BLaER1 (cell line): ENCODE data around the gene LIPF.
A peak's percentile ranks its signal among the peaks of the same experiment; 100 is the strongest.

Source experiments
- H3K27ac ChIP-seq: shearing (Covaris generic); formaldehyde crosslinking; 2 replicates; pipeline ENCODE4 v1.8.1; 2022
- H3K27me3 ChIP-seq: shearing (Covaris generic); formaldehyde crosslinking; 2 replicates; pipeline ENCODE4 v1.8.1; 2022
- H3K36me3 ChIP-seq: shearing (Covaris generic); formaldehyde crosslinking; 2 replicates; pipeline ENCODE4 v1.8.1; 2022
- H3K4me1 ChIP-seq: shearing (Covaris generic); formaldehyde crosslinking; 2 replicates; pipeline ENCODE4 v1.8.1; 2022
- H3K4me2 ChIP-seq: shearing (Covaris generic); formaldehyde crosslinking; 2 replicates; pipeline ENCODE4 v1.8.1; 2022
- H3K4me3 ChIP-seq: shearing (Covaris generic); formaldehyde crosslinking; 2 replicates; pipeline ENCODE4 v1.8.1; 2022
- H3K9ac ChIP-seq: shearing (Covaris generic); formaldehyde crosslinking; 2 replicates; pipeline ENCODE4 v1.8.1; 2022
- H3K9me3 ChIP-seq: shearing (Covaris generic); formaldehyde crosslinking; 2 replicates; pipeline ENCODE4 v1.8.1; 2022
- H4K20me1 ChIP-seq: shearing (Covaris generic); formaldehyde crosslinking; 2 replicates; pipeline ENCODE4 v1.8.1; 2022
- Cebpa-rat ChIP-seq: shearing (Covaris generic); IDR thresholded peaks from 2 replicates; pipeline ENCODE4 v1.8.1; 2022

The LIPF gene, protein sequence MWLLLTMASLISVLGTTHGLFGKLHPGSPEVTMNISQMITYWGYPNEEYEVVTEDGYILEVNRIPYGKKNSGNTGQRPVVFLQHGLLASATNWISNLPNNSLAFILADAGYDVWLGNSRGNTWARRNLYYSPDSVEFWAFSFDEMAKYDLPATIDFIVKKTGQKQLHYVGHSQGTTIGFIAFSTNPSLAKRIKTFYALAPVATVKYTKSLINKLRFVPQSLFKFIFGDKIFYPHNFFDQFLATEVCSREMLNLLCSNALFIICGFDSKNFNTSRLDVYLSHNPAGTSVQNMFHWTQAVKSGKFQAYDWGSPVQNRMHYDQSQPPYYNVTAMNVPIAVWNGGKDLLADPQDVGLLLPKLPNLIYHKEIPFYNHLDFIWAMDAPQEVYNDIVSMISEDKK

DNA sequence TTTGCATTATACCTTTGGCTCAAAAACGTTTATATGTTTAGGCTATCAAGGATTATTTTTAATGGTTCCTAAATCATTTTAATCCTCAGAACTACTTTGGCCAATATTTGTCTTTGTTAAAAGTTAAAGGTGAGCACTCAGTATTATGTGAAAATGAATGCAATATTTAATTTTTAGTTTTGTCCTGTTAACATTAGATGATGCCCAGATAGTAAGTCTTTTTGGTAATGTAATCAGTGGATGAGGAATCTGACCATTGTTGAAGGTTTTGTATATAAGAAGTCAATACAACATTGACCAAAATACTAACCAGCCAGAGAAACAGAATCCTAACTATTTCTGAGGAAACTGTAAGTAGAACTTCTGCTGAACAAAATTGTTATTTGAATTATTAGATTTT lies at the start of gene LIPF:
TSS of gene LIPF (plus strand) at position 301 of the 400 bp plus-strand sequence. CDS start 2,856 bp downstream, outside the sequence.
- no peaks in the 10 kb centered on the region for H3K27me3 ChIP-seq
- TF ChIP-seq Cebpa-rat, result no peak
- H3K36me3 ChIP-seq, result no peaks in the 10 kb centered on the region
- H3K9ac ChIP-seq, result no peak within 1 kb of the TSS
- no peak within 1 kb of the TSS for H3K27ac ChIP-seq
- no peaks in the 10 kb centered on the region for H4K20me1 ChIP-seq
- 0 out of 2 replicates have a peak, but pooled peaks cover 4% of the 10 kb centered on the region for H3K9me3 ChIP-seq
- peaks cover 30% of the 10 kb centered on the region for H3K4me1 ChIP-seq
- no peak within 1 kb of the TSS for H3K4me2 ChIP-seq
- H3K4me3 ChIP-seq, result no peak within 1 kb of the TSS

DNA sequence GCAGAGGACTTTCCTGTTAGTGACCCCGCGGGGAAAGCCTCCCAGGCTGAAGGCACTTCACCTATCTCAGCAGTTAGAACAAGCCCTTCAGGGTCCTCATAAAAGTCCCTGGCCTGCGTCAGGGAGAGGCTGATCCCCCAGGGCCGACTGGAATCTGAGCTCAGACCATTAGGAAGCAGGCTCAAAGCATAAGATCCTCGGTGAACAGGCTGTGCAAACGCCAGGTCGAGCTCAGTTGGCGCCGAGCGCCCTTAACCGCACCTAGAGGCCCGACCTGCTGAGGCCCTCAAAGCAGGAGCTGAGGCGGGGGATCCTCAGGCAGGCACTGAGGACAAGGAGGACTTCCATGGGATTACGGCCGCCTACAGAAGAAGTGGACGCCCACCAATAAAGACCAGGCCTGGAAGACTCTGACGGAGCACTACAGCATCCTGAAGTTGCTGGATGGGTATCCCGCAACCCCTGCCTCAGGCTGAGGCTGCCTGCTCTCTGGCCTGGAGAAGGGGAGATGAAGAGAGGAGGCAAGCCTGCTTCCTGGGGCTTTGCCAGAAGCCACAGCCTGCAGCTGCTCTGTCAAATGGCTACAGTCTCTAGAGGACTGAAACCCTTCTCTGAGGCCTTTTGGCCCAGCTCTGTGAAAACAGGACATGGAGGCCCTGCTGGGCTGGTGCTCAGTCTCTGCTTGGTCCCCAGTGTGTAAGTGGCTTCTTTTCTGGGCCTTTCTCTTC lies 47.8 kb upstream of the LIPF start:
- no peak for TF ChIP-seq Cebpa-rat

DNA sequence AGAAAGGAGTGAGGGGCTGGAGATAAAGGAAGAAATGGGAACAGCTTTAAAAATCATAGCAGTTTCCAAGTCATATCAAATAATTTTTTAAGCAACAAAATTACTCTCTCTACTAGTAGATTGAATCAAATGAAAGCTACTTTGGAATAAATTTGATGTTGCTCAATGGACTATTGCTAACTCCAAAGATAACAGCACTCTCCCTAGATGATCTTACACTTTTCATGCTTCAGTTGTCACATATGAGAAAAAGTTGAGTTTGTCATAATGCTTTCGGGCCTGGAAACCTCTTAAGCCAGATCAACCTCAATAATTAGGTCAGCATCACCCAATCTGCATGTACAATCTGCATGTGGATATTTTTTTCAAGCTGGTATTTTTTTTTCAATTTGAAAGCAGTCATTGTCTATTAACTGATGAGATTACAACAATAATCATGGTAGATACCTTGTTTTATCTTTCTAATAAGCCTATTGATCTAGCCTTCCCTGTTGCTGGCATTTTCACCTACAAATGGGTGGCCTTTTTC lies 46.4 kb upstream of the LIPF start:
- Histone ChIP-seq H4K20me1 (no peaks in the 10 kb centered on the region), H3K9me3 (peaks cover 3% of the 10 kb centered on the region; the same call in 1 of the 2 replicates), H3K9ac (no peak overlapping the region), H3K4me1 (peaks cover 30% of the 10 kb centered on the region), H3K27ac (no peak overlapping the region), H3K4me2 (peak overlapping the region; percentile 70), H3K36me3 (no peaks in the 10 kb centered on the region), H3K27me3 (no peaks in the 10 kb centered on the region), H3K4me3 (no peak overlapping the region)
- TF ChIP-seq Cebpa-rat, result no peak

More for the DNA sequence above, 47.8 kb upstream of the LIPF start:
- Histone ChIP-seq H3K27ac (peak overlapping the region; percentile 72), H4K20me1 (no peaks in the 10 kb centered on the region), H3K27me3 (no peaks in the 10 kb centered on the region), H3K4me1 (peaks cover 30% of the 10 kb centered on the region), H3K9me3 (peaks cover 3% of the 10 kb centered on the region; the same call in 1 of the 2 replicates), H3K9ac (peak overlapping the region; percentile 46; the same call in 1 of the 2 replicates), H3K4me2 (peak overlapping the region; percentile 70), H3K36me3 (no peaks in the 10 kb centered on the region), H3K4me3 (0 out of 2 replicates have a peak overlapping the region, but pooled peaks have one; percentile 3)

DNA sequence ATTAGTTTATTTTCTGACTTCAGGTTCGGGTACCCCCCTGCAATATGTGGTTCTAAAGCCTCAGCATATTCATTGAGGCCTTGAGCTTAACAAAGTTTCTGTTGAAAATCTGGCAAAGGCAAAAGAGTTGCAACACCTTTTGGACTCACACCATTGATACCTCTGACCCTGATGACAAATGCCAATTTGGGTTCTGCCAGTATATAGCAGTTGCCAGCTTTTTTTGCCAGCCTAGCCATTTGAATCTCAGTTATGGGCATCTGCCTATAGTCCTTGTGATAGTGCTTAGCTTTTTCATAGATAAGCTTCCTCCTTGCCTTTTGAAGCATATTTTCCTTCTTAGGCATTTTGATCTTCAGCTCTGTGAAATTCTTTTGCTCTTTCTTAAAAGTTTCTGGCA lies 45.7 kb upstream of the LIPF start:
- Histone ChIP-seq H3K36me3 (no peaks in the 10 kb centered on the region), H3K27me3 (no peaks in the 10 kb centered on the region), H3K9ac (no peak overlapping the region), H3K4me2 (peak overlapping the region; percentile 70; the same call in 1 of the 2 replicates), H3K9me3 (peaks cover 3% of the 10 kb centered on the region; the same call in 1 of the 2 replicates), H3K4me1 (peaks cover 30% of the 10 kb centered on the region), H3K27ac (no peak overlapping the region), H4K20me1 (no peaks in the 10 kb centered on the region), H3K4me3 (no peak overlapping the region)
- TF ChIP-seq Cebpa-rat, result no peak

DNA sequence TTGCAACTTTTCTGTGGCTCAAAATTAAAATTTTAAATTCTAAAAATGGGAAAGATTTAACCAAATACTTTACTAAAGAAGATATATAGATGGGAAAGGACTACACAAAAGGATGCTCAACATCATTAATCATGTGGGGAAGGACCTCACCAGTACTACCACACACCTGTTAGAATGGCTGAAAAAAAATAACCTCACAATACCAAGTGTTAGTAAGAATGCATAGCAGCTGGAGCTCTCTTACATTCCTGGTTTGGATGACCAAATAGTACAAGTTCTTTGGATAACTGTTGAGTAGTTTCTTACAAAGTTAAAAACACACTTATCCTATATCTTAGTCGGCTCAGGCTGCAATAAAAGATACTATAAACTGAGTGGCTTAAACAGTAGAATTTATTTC lies 43.8 kb upstream of the LIPF start:
- Histone ChIP-seq H3K27ac (no peak overlapping the region), H4K20me1 (no peaks in the 10 kb centered on the region), H3K4me1 (peaks cover 30% of the 10 kb centered on the region)

DNA sequence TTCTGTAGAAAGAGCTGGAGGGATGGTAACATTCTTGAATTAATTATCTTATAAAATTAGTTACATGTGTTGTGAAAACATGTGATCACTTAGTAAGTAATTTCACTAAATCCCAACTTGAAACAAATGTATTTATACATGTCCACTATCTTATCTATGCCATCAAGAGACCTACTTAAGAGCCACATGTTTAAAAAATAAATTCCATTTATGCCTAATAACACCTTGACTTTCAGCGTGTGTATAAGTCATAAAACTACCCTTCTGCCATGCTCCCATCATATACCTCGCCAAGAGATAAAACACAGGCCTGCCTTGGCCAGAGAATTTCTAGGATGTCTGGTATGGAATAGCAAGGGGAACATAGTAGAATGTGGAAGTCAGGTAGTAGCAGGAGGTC lies 40.4 kb upstream of the LIPF start:
- H3K27me3 ChIP-seq, result no peaks in the 10 kb centered on the region
- no peak overlapping the region for H3K9ac ChIP-seq
- no peak overlapping the region for H3K27ac ChIP-seq
- no peak overlapping the region for H3K4me2 ChIP-seq
- H3K36me3 ChIP-seq, result no peaks in the 10 kb centered on the region
- H3K4me1 ChIP-seq, result no peaks in the 10 kb centered on the region
- no peaks in the 10 kb centered on the region for H4K20me1 ChIP-seq
- no peak overlapping the region for H3K4me3 ChIP-seq
- H3K9me3 ChIP-seq, result no peaks in the 10 kb centered on the region
- TF ChIP-seq Cebpa-rat, result no peak

More for the DNA sequence above, 43.8 kb upstream of the LIPF start:
- H3K9me3 ChIP-seq, result no peaks in the 10 kb centered on the region
- no peaks in the 10 kb centered on the region for H3K27me3 ChIP-seq
- H3K4me2 ChIP-seq, result no peak overlapping the region
- no peak for TF ChIP-seq Cebpa-rat
- H3K9ac ChIP-seq, result no peak overlapping the region
- H3K36me3 ChIP-seq, result no peaks in the 10 kb centered on the region
- H3K4me3 ChIP-seq, result no peak overlapping the region

DNA sequence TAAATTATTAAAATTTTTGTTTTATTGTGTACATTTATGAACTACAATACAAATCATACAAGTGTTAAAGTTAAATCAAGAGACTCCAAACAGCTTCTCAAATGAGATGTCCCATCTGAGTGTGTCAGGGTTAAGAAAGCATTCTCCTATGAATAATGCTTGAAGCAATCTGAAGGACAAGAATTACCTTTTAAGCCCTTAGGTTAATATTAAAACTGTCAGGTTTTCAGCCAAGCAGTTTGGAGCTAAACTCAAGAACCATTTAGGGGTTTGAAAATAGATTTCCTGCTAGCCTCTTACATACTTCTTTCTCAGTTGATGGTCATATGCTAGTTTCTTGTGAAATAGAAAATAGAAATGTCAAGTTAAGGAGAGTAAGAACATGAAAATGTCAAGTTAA lies 39.4 kb upstream of the LIPF start:
- no peak overlapping the region for H3K4me2 ChIP-seq

DNA sequence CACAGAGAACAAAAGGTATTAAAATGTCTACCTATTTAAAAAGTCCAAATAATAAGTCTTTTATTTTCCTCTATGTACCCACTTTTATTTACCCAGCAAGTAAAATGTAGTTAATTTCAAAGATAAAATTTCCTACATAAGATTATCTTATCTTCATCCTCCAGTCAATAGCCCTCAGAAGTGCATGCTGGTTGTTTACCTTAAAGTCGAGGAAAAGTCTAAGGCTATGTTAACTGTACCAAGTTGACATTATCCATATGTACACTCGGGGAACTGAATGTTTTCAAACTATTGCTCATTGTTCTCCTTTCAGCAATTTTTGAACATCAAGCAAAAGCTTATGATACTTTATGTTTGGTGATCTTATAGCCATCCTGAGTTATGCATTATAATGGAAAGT lies 24.1 kb upstream of the LIPF start:
- H3K9ac ChIP-seq, result no peak overlapping the region
- H3K4me3 ChIP-seq, result no peak overlapping the region
- no peaks in the 10 kb centered on the region for H4K20me1 ChIP-seq
- H3K27me3 ChIP-seq, result no peaks in the 10 kb centered on the region
- no peak for TF ChIP-seq Cebpa-rat
- H3K9me3 ChIP-seq, result peaks cover 21% of the 10 kb centered on the region
- H3K4me2 ChIP-seq, result no peak overlapping the region
- no peaks in the 10 kb centered on the region for H3K4me1 ChIP-seq
- no peak overlapping the region for H3K27ac ChIP-seq
- H3K36me3 ChIP-seq, result no peaks in the 10 kb centered on the region

More for the DNA sequence above, 39.4 kb upstream of the LIPF start:
- H4K20me1 ChIP-seq, result no peaks in the 10 kb centered on the region
- TF ChIP-seq Cebpa-rat, result no peak
- no peak overlapping the region for H3K27ac ChIP-seq
- H3K4me3 ChIP-seq, result no peak overlapping the region
- no peaks in the 10 kb centered on the region for H3K4me1 ChIP-seq
- no peaks in the 10 kb centered on the region for H3K27me3 ChIP-seq
- H3K9ac ChIP-seq, result no peak overlapping the region
- no peaks in the 10 kb centered on the region for H3K36me3 ChIP-seq
- H3K9me3 ChIP-seq, result no peaks in the 10 kb centered on the region

DNA sequence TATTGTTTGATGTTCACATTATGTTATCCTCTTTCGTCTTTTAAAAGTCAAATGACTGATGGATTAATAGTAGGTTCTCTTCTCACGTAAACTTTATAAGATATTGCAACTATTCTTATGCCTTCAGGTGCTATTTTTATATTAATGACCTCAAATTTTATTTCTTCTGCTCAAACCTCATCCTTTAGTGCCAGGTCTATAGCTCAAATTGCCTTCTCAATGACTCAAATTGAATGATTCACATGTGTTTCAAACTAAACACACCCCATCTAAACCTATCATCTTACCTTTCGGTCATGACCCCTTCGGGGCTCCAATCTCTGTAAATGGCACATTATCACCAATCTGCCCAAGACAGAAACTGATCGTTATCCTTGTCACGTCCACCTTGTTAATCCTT lies 22.0 kb upstream of the LIPF start:
- H3K4me3 ChIP-seq, result no peak overlapping the region
- H3K27me3 ChIP-seq, result no peaks in the 10 kb centered on the region
- no peak overlapping the region for H3K9ac ChIP-seq
- no peaks in the 10 kb centered on the region for H4K20me1 ChIP-seq
- H3K27ac ChIP-seq, result no peak overlapping the region
- H3K9me3 ChIP-seq, result peaks cover 20% of the 10 kb centered on the region
- TF ChIP-seq Cebpa-rat, result no peak
- H3K4me1 ChIP-seq, result no peaks in the 10 kb centered on the region
- H3K36me3 ChIP-seq, result no peaks in the 10 kb centered on the region
- no peak overlapping the region for H3K4me2 ChIP-seq

DNA sequence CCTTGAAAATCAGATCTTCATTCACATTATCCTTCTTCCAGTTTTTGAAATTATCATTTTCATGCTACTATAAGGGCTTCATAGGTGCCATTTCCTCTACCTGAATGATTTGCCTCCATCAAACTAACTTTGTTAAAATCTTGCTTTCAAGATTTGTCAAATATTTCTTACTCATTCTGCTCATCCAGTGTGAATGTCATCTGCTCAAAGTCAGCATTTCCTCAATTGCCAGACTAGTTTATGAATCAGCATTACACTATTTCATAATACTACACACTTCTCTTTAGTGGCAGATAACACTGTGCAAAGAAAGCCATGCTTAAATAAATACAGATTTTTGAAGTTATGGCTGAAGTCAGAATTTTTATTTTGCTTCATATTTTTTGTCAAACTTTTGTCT lies 21.3 kb upstream of the LIPF start:
- Histone ChIP-seq H3K27ac (no peak overlapping the region), H3K9ac (no peak overlapping the region)
- TF ChIP-seq Cebpa-rat, result no peak

More for the DNA sequence above, 21.3 kb upstream of the LIPF start:
- peaks cover 13% of the 10 kb centered on the region for H3K9me3 ChIP-seq
- H4K20me1 ChIP-seq, result no peaks in the 10 kb centered on the region
- no peaks in the 10 kb centered on the region for H3K4me1 ChIP-seq
- H3K4me3 ChIP-seq, result no peak overlapping the region
- H3K36me3 ChIP-seq, result no peaks in the 10 kb centered on the region
- no peak overlapping the region for H3K4me2 ChIP-seq
- H3K27me3 ChIP-seq, result no peaks in the 10 kb centered on the region
